ENCODE measurements around the gene OR51Q1. TPM values are rescaled to one million over a fixed set of nuclear protein-coding genes. Genes with fewer than 3 reads are reported as not detected.

The OR51Q1 gene
- total RNA-seq, 1 donor from 2014 or later = not detected

DNA sequence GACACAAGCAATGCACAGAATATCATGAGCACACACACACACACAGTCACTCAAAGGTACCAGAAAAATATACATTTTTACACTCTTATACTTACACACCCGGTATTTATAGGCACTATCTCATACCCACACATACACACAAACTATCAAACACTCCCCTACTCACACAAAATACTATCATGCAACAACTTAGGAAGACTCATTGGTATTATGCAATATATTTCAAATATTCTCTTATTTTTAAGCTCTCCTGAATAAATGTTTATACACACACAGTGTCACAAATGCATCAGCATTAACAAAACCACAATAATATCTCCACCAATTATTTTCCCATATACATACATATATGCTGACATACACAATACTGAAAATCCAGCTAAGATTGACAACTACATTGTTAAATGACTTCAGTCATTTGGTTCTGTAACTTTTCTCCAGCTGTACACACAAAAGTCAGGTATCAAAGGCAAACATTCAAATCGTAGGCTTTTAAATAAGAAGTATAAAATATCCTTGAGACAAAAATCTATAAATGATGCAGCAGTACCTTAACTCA is 22.0 kb downstream of the OR51Q1 start:
- H3K4me3 ChIP-seq = no peak overlapping the region
- H3K9me3 ChIP-seq = no peaks in the 10 kb centered on the region
- TF ChIP-seq, protein P1, sequence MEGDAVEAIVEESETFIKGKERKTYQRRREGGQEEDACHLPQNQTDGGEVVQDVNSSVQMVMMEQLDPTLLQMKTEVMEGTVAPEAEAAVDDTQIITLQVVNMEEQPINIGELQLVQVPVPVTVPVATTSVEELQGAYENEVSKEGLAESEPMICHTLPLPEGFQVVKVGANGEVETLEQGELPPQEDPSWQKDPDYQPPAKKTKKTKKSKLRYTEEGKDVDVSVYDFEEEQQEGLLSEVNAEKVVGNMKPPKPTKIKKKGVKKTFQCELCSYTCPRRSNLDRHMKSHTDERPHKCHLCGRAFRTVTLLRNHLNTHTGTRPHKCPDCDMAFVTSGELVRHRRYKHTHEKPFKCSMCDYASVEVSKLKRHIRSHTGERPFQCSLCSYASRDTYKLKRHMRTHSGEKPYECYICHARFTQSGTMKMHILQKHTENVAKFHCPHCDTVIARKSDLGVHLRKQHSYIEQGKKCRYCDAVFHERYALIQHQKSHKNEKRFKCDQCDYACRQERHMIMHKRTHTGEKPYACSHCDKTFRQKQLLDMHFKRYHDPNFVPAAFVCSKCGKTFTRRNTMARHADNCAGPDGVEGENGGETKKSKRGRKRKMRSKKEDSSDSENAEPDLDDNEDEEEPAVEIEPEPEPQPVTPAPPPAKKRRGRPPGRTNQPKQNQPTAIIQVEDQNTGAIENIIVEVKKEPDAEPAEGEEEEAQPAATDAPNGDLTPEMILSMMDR (IDR thresholded peaks at IDR 0.05) = no peak
- H3K36me3 ChIP-seq = no peaks in the 10 kb centered on the region
- no peak for DNase-seq (ENCODE audit: low spot score in 2 of 2)
- intact Hi-C loops (cut with DNase I) = no loop called here
- H3K27me3 ChIP-seq = no peaks in the 10 kb centered on the region
- H3K27ac ChIP-seq = no peak overlapping the region
- H3K4me1 ChIP-seq = no peaks in the 10 kb centered on the region

GRCh38 chr11:5449023-5449422 is 27.1 kb downstream of the OR51Q1 start, which contains the start of gene OR51I2:
Gene OR51I2 (plus strand): TSS chr11:5449323. CDS start chr11:5453489, 4,166 bp downstream.
- Histone ChIP-seq H3K36me3 (no peaks in the 10 kb centered on the region), H3K4me3 (no peak within 1 kb of the TSS), H3K9me3 (no peaks in the 10 kb centered on the region), H3K27me3 (no peaks in the 10 kb centered on the region), H3K27ac (no peak within 1 kb of the TSS), H3K4me1 (no peaks in the 10 kb centered on the region)
- TF ChIP-seq, protein P1 (IDR thresholded peaks at IDR 0.05) = no peak
- no peak for DNase-seq (ENCODE audit: low spot score in 2 of 2)
- intact Hi-C loops (cut with DNase I) = no loop called here

DNA sequence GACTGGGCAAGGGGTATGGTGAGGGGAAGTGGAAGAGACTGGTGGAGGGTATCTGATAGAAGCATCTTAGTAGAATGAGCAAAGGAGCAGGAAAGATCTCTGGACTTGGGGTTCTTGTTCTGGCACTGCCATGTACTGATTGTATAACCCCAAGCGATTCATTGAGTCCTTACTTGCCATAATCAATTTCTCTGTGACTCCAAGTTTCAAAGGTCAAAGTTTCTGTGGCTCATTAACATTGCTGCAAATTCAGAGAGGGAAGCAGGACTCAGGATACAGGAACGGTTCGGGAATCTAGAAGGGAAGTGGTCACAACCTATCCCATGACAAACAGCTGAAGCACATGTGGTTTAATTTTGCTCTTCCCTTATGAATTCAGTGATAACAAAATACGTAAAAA is 27.5 kb downstream of the OR51Q1 start:
- TF ChIP-seq, protein P1 (IDR thresholded peaks at IDR 0.05) = no peak
- no peaks in the 10 kb centered on the region for H3K9me3 ChIP-seq
- H3K27ac ChIP-seq = no peak overlapping the region
- DNase-seq (ENCODE audit: low spot score in 2 of 2) = no peak
- H3K4me1 ChIP-seq = no peaks in the 10 kb centered on the region
- intact Hi-C loops (cut with DNase I) = no loop called here
- H3K4me3 ChIP-seq = no peak overlapping the region
- H3K36me3 ChIP-seq = no peaks in the 10 kb centered on the region
- no peaks in the 10 kb centered on the region for H3K27me3 ChIP-seq

DNA sequence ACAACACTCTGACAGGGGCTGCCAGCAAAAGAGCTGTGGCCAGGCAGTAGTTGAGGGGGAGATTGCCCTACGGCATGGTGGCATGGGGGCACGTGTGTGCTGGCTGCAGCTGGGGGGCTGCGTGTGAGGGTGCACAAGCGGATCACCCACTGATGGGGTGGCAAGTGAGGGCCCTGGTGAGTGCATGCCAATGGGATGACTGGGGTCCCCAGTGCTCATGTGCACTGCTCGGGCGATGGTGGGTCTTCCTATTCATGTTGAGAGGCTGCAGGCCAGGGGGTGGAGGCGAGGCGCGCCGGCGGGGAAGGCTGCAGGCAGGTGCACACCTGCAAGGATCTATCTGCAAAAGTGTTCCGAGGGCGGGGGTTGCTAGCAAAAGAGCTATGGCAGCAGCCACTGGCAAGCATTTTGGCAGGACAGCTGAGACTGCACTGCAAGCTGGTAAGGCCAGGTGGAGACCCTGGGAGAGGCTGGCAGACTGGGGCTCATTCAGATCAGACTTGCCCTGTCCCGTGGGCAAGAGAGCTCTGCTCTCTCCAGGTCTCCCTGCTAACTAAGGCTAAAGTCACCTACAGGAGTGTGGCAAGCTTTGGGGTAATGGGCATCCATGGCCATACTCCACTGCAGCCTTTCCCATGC is 39.2 kb downstream of the OR51Q1 start:
- H3K27ac ChIP-seq = no peak overlapping the region
- intact Hi-C loops (cut with DNase I) = no loop called here
- no peaks in the 10 kb centered on the region for H3K4me1 ChIP-seq
- no peaks in the 10 kb centered on the region for H3K36me3 ChIP-seq
- no peaks in the 10 kb centered on the region for H3K9me3 ChIP-seq
- no peaks in the 10 kb centered on the region for H3K27me3 ChIP-seq
- H3K4me3 ChIP-seq = no peak overlapping the region
- no peak for DNase-seq (ENCODE audit: low spot score in 2 of 2)
- TF ChIP-seq, protein P1 (IDR thresholded peaks at IDR 0.05) = no peak

DNA sequence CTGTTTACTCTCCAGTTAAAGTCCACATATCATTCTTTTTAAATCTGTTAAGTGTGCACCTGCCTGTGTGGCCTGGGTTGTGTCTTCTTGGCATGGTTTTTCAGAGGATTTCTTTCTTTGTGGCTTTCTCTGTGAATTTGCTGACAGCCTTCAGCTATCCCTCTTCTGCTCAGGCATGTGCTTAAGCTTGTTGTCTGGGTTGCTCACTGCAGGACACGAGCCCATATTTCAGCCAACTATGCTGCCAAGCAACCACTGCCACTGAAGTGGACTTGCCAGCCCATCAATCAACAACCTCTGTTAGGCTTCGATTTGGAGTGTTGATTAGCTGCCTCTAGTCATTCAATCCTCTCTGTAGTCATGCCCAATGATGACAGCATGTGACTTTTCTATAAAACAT is 45.6 kb downstream of the OR51Q1 start:
- Histone ChIP-seq H3K36me3 (no peaks in the 10 kb centered on the region), H3K27ac (no peak overlapping the region), H3K27me3 (no peaks in the 10 kb centered on the region), H3K4me1 (no peaks in the 10 kb centered on the region), H3K9me3 (no peaks in the 10 kb centered on the region), H3K4me3 (no peak overlapping the region)
- DNase-seq (ENCODE audit: low spot score in 2 of 2) = no peak
- intact Hi-C loops (cut with DNase I) = no loop called here
- TF ChIP-seq, protein P1 (IDR thresholded peaks at IDR 0.05) = no peak

Other genes starting within 250 kb of the OR51Q1 start
- not detected for gene OR51V1, start 221.4 kb upstream of the OR51Q1 start, total RNA-seq
- gene HBB, start 195.0 kb upstream of the OR51Q1 start, total RNA-seq = 1,146 TPM
- not detected for gene HBD, start 187.6 kb upstream of the OR51Q1 start, total RNA-seq
- not detected for gene HBG1, start 172.3 kb upstream of the OR51Q1 start, total RNA-seq
- not detected for gene HBG2, start 167.3 kb upstream of the OR51Q1 start, total RNA-seq
- not detected for gene HBE1, start 152.2 kb upstream of the OR51Q1 start, total RNA-seq
- gene OR51B4, start 120.2 kb upstream of the OR51Q1 start, total RNA-seq = not detected
- gene OR51B2, start 97.8 kb upstream of the OR51Q1 start, total RNA-seq = not detected
- not detected for gene OR51B5, start 78.6 kb upstream of the OR51Q1 start, total RNA-seq
- not detected for gene OR51B6, start 70.6 kb upstream of the OR51Q1 start, total RNA-seq
- not detected for gene OR51M1, start 38.3 kb upstream of the OR51Q1 start, total RNA-seq
- gene OR51I1, start 19.4 kb downstream of the OR51Q1 start, total RNA-seq = not detected
- gene OR51I2, start 27.2 kb downstream of the OR51Q1 start, total RNA-seq = not detected
- not detected for gene OR52D1, start 66.6 kb downstream of the OR51Q1 start, total RNA-seq
- not detected for gene UBQLN3, start 87.8 kb downstream of the OR51Q1 start, total RNA-seq
- not detected for gene UBQLNL, start 94.6 kb downstream of the OR51Q1 start, total RNA-seq
- gene OR52H1, start 126.4 kb downstream of the OR51Q1 start, total RNA-seq = not detected
- gene OR52B6, start 158.8 kb downstream of the OR51Q1 start, total RNA-seq = not detected
- 0.64 TPM for gene TRIM6, start 174.5 kb downstream of the OR51Q1 start, total RNA-seq
- gene TRIM34, start 202.9 kb downstream of the OR51Q1 start, total RNA-seq = not detected

Measured in ascending aorta (tissue), 2 donors.